D341Med (cell line): ENCODE results near the gene SUB1.
"Not testable (repeated sequence)": the region's sequence is repeated elsewhere in the genome, so short reads cannot be mapped to it uniquely, and the experiment has no call there.

ENCODE experiments used
- DNase-seq: peaks from one replicate; pipeline ENCODE4 v3.0.0; 2012; ENCODE audit warnings: low spot score

SUB1 gene

DNA sequence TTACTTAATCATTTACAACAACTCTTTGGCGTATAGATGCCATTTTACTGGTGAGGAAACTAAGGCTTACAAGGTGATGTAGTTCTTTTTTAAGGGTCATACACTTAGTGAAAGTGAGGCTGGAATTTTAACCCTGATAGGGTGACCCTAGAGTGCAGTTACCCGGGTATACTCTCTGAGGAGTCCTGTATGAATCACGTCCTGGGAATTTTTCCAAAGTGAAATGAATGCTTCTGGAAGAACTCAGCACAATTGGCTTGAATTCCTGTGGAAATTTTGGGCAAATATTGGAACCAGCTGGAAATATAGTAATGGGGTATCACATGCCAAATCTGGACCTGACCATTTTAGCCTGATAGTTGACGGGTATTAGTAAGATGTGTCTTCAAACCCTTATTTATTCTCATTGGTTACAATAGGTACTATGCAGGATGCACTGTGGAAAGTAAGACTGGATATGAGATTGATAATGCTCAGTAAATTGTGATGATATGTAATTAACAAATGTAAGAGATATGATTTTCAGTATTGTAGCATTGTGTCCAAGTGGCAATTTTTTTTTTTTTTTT is 14.8 kb downstream of the SUB1 start:
- no peak for DNase-seq

DNA sequence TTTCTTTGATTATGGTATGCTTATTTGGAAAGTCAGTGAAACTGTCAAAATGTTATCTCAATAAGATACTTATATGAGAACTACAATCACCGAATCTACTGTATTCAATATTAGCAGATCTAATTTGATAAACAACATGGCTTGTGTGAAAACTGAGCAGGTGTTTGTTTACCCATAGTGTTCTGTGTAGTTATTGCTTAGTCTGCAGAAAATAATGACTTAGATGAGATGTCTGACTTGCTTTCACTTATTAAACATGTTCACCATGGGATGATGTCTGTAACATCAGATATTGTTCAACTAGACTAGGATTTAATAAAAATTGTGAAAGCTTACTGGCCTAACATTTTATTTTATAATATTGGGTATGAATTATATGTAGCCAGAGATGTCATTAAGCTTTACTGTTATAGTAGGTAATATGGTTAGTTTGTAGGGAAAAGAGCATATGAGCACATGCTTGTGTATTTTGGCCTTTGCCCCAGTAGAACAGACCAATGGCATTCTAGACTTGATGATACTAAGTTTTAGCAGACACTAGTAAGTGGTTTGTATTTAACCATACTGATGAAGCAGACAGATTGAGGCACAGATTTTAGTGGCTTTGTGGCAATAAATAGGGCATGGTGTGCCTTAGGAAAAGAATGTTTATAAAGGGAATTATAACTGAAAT is 16.4 kb downstream of the SUB1 start:
- no peak for DNase-seq

DNA sequence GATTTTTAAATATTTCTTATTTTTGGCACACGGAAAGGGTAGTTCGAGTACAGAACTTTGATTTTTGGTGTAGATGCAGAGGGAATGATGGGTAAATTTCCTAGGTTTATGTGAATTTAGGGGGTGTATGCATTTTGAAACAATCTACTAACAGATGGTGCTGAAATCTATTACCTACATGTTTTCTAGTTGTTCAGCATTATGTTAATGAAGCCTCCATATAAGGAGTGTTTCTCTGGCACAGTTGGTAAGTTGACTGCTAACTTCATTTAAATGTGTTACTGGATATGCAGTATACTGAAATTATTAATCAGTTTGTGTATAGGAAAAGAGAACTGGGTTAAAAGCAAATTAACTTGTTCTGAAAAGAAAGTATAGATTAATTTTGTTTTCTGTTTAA is 17.5 kb downstream of the SUB1 start:
- no peak for DNase-seq

DNA sequence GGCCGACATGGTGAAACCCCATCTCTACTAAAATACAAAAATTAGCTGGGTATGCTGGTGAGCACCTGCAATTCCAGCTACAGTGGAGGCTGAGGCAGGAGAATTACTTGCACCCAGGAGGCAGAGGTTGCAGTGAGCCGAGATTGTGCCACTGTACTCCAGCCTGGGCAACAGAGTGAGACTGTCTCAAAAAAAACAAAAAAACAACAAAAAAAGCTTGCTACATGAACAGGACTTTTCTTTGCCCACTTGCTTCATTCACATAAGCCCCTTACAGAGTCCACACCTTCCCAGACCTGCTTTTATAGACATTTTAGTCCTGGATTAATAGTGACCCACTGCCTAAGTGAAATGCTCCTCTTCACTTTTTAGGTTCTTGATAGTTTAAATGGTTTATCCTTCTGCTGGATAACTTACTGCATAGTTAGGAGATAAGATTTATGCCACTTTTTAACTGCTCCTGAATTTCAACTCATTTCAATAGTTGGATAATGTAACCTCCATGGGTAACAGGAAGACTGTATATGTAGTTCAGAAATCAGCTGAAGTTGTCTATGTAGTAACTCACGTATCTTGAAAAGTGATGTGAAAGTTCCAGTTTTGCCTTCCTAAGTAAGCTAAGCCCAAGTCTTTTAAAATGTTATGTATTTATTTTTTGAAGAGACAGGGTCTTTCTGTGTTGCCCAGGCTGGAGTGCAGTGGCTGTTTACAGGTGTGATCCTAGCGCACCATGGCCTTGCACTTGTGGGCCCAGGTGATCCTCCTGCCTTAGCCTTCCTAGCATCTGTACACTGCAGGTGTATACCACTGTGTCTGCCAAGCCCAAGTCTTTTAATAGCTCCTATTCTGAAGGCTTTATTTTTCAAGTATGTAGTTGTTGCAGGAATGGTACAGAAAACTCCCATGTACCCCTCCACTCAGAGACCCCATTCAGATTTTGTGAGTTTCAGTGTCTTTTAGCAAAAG is 19.7 kb downstream of the SUB1 start:
- no peak for DNase-seq

DNA sequence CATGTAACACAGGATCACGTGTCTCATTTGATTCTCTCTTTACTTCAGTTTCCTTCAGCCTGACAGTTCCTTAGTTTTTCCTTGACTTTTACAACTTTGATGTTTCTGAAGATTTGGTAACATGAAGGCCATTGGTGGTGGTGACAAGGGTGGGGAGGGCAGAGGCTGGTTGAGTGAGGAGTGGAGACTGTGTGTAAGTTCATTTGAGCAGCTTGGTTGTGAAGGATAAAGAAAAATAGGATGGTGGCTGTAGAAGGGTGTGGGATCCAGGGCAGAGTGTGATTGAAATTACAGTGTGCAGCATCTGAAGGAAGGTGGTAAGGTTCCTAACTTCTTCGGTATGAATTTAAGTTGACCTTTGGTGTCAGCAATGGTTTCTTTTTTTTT is 20.4 kb downstream of the SUB1 start:
- no peak for DNase-seq

DNA sequence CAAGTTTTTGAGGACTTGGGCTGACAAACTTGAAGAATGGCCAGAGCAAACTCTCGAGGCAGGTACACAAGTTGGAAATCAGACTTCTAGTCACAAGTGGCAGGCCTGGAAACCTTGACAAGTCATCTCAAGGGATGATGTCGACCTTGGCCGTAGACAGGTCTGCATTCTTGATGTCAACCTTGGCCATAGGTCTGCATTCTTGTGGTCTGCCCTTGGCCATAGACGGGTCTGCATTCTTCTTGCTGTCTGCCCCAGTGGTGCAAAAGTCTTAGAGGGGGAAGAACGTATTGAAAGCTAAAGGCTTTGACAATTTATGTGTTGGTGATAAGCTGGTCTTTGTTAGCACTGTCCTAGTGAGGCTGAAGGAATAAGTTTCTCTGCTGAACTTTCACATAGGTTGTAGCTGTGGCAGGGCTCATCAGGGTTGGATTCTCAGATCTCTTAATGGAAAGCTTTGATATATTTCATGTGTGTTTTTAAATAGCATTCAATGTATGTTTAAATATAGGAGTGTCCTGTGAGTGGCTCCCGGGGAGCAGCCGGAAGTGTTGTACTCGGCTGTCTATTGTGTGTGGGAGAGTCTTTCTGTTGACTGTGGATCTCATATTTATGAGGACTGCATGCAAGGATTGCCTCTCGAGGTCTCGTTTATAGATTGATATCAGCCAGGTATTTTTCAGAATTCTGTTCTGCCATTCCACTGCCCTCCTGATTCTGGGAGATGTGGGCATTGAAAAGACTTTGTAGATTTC is 27.0 kb downstream of the SUB1 start:
- DNase-seq, result no peak

DNA sequence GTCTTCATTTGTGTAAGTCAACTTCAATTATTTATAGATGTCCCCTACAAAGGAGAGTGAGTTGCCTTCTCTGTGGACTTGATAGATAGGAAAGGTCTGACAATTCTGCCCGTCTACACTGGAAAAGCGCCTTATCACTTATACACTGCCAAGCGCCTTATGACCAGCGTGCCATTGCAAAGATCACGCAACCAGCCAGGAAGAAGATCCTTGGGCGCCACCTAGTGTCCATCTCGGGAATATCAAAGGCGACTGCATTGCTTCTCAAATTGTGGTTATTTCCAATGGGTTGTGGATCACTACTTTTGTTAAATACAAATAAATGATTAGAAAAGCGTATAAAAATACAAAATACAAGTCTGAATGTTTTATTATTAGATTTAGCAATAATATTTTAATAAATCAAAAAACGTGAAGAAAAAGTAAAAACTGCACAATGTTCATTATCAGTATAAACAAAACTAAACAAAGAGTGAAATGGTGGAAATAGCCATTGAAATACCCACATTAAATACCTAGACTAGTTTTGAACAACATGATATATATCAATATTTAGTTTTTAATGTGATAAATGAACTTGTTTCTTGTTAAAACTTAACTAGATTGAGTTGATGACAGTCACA is 27.8 kb downstream of the SUB1 start:
- DNase-seq, result peak; percentile 81

DNA sequence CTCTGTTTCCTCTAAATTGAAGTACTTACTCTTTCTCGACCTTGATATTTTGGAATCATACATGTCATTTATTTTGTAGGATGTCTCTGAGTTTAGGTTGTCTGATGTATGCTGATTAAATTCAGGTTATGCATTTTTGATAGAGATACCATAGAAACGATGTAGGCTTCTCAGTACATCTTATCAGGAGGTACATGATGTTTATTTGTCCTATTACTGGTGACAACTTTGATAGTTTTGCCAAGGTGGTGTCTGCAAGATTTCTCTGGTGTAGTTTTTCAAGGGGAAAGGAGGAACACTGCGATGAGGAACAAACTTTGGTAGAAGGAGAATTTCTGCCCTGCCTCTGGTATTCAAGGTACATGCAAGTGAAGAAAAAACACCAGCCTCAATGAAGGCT is 29.9 kb downstream of the SUB1 start:
- no peak for DNase-seq

DNA sequence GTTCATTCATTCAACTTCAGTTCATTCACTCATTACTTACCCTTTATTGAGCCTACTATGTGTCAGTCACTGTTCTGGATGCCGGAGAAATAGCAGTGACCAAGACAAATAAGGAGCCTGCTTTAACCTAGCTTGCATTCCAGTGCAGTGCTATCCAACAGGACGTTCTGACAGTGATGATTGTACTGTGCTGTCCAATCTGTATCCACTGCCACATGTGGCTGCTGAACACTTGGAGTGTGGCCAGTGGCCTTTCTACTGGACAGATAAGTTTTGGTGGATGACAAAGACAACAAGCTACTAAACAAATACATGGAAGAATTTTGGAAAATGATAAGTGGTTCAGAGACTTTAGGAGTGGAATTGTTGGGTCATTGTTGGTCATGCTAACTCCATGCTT is 33.6 kb downstream of the SUB1 start:
- no peak for DNase-seq

DNA sequence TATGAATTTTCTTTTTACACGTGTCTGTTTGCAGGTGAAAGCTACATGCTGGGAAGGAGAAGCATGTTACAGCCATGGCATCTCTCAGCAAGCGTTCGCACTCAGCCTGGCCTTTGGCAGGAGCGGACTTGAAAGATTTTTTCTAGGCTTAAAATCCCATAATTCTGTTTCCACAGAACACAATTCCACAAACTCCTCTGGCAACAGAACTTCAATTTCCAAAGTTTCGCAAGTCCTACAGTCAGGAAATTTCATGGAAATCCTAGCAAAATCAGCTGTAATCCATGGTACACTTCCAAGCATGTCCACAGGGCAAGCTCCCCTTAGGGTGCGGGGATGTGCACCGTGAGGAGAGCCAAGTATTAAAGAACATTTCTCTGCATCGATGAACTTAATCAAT is 35.9 kb downstream of the SUB1 start:
- DNase-seq, result no peak

DNA sequence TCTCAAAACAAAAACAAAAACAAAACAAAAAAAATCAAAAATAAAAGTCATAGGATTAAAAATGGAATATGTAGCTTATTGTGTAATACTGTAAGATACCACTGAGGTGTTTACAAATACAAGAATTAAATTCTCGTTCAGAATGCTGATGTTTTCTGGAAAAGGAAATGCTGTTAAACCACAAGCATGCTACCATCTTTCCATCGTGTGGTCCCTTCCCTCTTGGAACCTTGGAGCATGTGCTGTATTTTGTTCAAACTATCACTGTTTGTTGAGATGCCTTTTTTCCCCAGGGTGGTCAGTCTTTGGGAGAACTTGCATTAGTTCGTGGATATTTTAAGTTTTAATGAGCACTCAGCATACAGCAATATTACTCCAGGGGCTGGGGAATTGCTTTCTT is 39.7 kb downstream of the SUB1 start:
- DNase-seq, result no peak

DNA sequence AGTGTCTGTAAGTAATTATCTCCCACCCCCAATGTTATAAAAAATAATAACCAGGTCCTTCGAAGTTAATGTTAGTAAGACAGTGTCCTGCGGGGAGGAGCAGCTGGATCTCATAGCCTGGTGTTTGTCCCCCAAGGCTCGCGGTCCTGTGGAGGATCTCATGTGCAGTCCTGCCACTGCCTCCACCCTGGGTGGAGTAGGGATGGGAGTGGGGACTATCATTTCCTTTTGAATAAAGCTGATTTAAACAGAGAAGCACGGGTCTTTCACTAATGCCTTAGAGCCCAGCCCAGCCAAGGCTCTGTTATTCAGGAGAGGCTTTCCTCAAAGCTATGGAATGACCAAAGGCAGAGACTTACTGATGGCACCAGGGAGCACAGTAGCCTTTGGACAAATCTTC is 40.2 kb downstream of the SUB1 start:
- DNase-seq, result no peak

DNA sequence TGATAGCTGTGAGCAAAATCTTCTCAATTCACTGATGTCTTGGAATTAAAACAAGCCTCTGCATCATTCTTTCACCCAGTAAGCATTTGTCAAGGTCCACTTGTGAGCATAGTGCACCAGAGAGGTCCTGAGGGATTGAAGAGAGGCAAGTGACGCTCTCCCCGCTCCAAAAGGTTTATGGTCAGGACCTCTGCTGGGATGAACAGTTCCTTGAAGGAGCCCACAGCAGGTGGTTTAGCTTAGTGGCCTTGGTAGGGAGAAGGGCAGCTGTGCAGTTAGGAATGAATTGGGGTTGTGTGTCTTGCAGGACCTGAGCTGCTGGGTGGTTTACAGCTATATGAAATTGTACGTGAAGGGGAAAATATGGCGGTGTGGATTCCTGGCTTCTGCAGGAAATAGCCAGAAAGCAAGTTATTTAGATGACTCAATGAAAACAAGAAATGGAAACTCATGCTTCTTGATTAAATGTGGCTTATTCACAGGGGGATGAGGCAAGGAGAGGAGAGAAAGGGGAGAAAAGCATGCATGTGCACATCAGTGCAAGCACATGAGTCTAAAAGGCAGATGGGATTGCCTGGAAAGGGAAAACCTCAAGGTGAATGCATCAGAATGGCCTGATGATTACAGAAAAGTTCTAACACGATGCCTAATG is 42.0 kb downstream of the SUB1 start:
- DNase-seq, result no peak

DNA sequence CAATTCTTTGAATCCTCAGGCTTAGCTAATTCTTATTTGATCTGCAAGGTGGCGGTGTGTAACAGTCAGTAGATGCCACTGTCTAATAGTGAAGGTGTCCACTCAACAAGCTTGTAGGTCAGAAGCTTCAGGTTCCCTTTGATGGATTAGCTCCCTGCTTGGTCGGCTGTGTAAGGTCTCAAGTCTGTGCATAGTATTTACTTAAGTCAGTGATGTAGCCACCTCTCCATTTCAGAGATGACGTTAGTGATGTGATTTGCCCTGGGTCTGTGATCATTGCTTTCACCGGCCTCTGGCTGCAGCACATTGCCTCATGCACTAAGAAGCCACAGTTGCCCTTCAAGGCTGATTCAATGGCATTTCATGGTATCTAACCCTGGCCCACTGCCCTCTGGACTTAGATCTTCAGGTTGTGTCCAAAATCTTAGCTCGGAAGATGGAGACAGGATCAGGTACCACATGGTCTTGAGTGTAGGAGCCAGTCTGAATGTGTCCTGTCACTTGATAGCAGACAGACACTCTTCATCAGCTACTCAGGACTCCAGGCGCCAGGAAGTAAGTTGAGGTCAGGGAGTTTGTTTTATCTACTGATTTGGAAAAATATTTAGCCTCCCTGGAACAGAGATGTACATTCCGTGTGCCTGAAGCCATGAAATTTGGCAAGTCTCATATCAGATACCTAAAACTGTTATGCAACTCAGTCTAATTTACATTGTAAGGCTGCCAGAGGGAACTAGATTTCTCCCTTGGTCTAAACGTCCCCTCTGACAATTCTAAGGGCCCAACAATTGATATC is 42.9 kb downstream of the SUB1 start:
- DNase-seq, result no peak

DNA sequence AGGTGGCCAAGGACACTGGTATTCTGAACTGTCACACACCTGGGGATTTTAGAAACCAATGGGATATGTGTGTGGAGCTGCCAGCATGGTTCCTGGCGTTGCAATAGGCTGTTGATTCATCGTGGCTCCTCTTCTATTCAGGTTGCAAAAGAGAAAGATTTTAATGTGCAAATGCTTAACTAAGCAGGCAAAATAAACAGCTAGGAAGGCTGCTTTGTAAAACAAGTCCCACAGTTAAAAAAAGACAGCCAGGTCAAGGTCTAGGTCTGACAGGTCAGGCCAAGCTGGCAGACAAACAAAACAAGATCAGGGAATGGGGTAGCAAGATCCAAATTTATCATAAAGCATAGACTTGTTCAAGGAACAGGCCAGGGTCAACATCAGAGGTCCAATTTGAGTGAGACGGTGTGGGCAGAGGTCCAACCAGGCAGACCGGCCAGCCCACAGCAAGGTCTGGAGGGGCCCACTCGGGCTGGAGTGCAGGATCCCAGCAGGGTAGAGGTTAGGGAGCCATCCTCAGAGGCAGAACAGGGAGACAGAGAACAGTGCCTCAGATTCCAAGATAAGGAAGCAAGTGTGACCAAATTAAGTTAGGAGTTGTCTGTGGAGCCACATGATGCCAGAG is 45.6 kb downstream of the SUB1 start:
- DNase-seq, result no peak

DNA sequence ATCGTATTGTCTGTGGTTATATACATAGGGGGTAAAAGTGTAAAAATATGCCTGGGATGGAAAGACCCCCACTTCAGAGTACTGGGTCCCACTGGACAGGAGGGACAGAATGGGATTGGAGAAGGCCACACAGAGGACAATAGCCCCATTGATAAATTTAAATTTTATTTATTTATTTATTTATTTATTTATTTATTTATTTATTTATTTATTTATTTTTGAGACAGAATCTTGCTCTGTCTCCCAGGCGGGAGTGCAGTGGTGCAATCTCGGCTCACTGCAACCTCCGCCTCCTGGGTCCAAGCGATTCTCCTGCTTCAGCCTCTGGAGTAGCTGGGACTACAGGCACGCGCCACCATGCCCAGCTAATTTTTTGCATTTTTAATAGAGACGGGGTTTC is 47.7 kb downstream of the SUB1 start:
- not testable (repeated sequence) for DNase-seq

DNA sequence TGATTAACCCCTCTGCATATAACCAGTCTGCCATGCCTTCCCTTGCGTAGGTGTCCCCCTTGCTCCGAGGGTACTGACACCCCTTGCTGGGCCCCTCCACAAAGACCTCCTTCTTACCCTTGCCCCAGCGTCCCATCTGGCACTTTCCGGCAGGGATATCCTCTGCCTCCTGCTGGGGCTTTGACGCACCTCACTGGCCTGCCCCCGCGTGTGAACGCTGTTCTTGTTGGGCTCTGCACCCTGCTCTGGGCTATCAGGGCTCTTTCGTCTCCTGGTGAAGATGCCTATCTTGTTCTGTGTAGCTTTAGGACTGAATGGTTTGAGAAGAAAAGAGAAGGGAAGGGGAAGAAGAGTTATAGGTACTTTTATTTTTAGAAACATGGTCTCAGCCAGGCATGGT is 53.0 kb downstream of the SUB1 start:
- DNase-seq, result no peak

DNA sequence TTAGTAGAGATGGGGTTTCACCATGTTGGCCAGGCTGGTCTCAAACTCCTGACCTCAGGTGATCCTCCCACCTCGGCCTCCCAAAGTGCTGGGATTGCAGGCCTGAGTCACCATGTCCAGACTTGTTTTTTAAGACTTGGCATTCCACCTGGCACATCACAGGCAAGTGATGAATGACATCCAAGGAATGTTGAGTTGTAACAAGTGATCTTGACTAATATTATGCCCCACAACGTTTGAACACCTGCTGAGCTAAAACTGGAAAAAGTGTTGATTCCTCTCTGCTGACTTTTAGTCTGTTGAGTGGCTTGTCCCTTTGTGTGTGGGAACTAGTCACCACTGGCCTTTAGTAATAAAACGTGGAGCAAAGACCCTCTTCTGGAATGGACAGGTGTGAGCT is 54.6 kb downstream of the SUB1 start:
- no peak for DNase-seq

DNA sequence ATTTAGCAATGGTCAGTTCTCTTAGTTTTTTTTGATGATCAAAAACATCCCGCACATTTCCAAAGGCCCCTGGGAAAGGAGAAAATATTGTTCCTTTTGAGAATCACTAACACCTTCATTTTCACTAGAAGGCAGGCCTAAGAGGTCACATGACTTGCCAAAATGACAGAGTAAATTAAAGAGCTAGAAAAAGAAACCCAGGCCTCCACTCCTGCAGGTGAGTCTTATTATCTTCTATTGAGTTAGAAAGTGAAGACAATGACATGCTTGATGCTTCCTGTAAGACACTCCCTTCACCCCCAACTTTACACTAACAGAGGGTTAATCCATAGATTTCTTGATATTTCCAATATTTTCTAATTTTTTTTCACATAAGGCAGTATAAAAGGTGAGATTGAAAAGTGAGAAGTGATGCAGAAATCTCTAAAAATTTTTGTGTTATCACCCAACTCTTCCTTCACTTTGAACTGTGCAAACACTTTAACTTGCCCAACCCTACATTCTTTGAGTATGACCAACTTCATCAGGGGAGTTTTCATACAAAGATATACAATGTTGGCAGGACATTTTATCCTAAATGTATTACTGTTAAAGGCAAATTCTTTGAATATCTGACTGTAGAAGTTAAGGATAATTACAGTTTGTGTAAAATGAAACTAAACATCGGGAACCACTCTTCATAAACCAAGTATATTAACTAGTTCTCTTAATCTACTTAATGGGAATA is 57.1 kb downstream of the SUB1 start:
- no peak for DNase-seq

DNA sequence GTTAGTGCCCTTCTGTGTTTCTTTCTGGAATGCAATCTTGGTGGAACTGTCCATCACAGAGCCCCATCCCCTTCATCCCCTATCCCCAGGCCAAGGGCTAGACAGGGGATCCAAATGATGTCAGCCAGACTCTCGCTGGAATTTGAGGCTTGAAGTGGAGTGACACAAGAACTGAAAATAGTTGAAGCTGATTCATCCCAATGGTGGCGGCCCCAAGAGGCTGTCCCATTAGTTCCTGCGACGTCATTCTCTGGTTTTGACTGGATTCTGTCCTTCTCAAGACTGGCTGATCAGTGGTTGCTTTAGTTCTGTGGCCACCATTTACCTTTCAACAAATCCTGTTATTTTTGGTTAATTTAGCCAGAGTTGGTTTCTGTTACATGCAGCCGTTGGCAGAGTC is 59.9 kb downstream of the SUB1 start:
- no peak for DNase-seq
